Measurements from ENCODE around the gene ACY1. TPM values are rescaled to one million over a fixed set of nuclear protein-coding genes. Genes with fewer than 3 reads are reported as not detected.

The ACY1 gene
- total and polyA plus RNA-seq, 12 donors, result 18.7 to 45.6 (median 25.0) TPM

GRCh38 chr3:52019352-52020080, 36.2 kb downstream of the ACY1 start:
- DNase-seq (peak; percentile 83 to 84), ATAC-seq (peak; percentile 68 to 86 (median 78))
- H3K36me3 ChIP-seq, result no peaks in the 10 kb centered on the region
- H3K27me3 ChIP-seq, result no peaks in the 10 kb centered on the region
- H3K27ac ChIP-seq, result peak overlapping the region; percentile 79 to 97 (median 92)
- H3K4me3 ChIP-seq, result no peak overlapping the region
- 29 to 31% methylated on average over 17 of the region's 17 CpGs for WGBS, 2 donors
- no peak for TF ChIP-seq CTCF (IDR thresholded peaks at IDR 0.05)
- no peaks in the 10 kb centered on the region for H3K9me3 ChIP-seq
- peaks cover 57 to 99% (median 88%) of the 10 kb centered on the region in 9 donors for H3K4me1 ChIP-seq
- intact Hi-C loops (cut with DNase I), result no loop called here

- WGBS, 2 donors, result 85 to 90% methylated on average over 7 of the region's 7 CpGs
- no peaks in the 10 kb centered on the region for H3K9me3 ChIP-seq
- ATAC-seq (no peak), DNase-seq (no peak)
- no peaks in the 10 kb centered on the region for H3K27me3 ChIP-seq
- H3K27ac ChIP-seq, result peak overlapping the region; percentile 79 to 97 (median 92)
- H3K36me3 ChIP-seq, result no peaks in the 10 kb centered on the region
- peaks cover 59 to 100% (median 91%) of the 10 kb centered on the region in 9 donors for H3K4me1 ChIP-seq
- no peak overlapping the region for H3K4me3 ChIP-seq
- intact Hi-C loops (cut with DNase I), result no loop called here
- TF ChIP-seq CTCF (IDR thresholded peaks at IDR 0.05), result no peak
These were observed 37.5 kb downstream of the ACY1 start for GRCh38 chr3:52020796-52021195.

GRCh38 chr3:52021489-52022268, 38.3 kb downstream of the ACY1 start:
- no peaks in the 10 kb centered on the region for H3K36me3 ChIP-seq
- no peak for TF ChIP-seq CTCF (IDR thresholded peaks at IDR 0.05)
- H3K4me1 ChIP-seq, result peaks cover 62 to 99% (median 94%) of the 10 kb centered on the region in 9 donors
- peak; percentile 8 to 57 (median 34) for ATAC-seq
- DNase-seq, result peak; percentile 75 to 80
- WGBS, 2 donors, result 38 to 41% methylated on average over 10 of the region's 10 CpGs
- peak overlapping the region in 3 of 10 donors; percentile 47 to 58 (median 49) for H3K4me3 ChIP-seq
- peak overlapping the region; percentile 79 to 97 (median 92) for H3K27ac ChIP-seq
- H3K27me3 ChIP-seq, result no peaks in the 10 kb centered on the region
- H3K9me3 ChIP-seq, result no peaks in the 10 kb centered on the region
- intact Hi-C loops (cut with DNase I), result loop anchor here in 1 of 10 donors (2.0 kb wide), 1 partner anchor 31 kb away; no protein-coding TSS in a partner anchor

- no peak for TF ChIP-seq CTCF (IDR thresholded peaks at IDR 0.05)
- 31 to 35% methylated on average over 20 of the region's 20 CpGs for WGBS, 2 donors
- peak overlapping the region in 9 of 10 donors; percentile 16 to 58 (median 47) for H3K4me3 ChIP-seq
- H3K27ac ChIP-seq, result peak overlapping the region; percentile 79 to 97 (median 92)
- intact Hi-C loops (cut with DNase I), result loop anchor here in 1 of 10 donors (2.0 kb wide), 1 partner anchor 30 kb away; no protein-coding TSS in a partner anchor
- no peaks in the 10 kb centered on the region for H3K27me3 ChIP-seq
- peaks cover 62 to 91% (median 85%) of the 10 kb centered on the region in 9 donors for H3K4me1 ChIP-seq
- DNase-seq (peak; percentile 68 to 76), ATAC-seq (peak; percentile 28 to 74 (median 52))
- no peaks in the 10 kb centered on the region for H3K9me3 ChIP-seq
- H3K36me3 ChIP-seq, result no peaks in the 10 kb centered on the region
These were observed 39.2 kb downstream of the ACY1 start for GRCh38 chr3:52022323-52023100.
